Measurements from ENCODE around the gene CLRN2. TPM values are rescaled to one million over a fixed set of nuclear protein-coding genes. Genes with fewer than 3 reads are reported as not detected.

The CLRN2 gene
- total RNA-seq, 1 experiment from 2014 or later = not detected

GRCh38 chr4:17482716-17483115 is 32.2 kb upstream of the CLRN2 start:
- Histone ChIP-seq H3K9ac (ENCODE audit: low read length) (no peak overlapping the region), H3K27ac (ENCODE audit: low read length) (no peak overlapping the region), H3K27me3 (ENCODE audit: low read length) (no peaks in the 10 kb centered on the region), H3K4me1 (ENCODE audit: insufficient read depth, low read length) (no peaks in the 10 kb centered on the region), H3K79me2 (ENCODE audit: low read length) (no peaks in the 10 kb centered on the region), H3K9me3 (ENCODE audit: low read length) (no peaks in the 10 kb centered on the region), H3K4me3 (ENCODE audit: low read length) (no peak overlapping the region), H4K20me1 (ENCODE audit: low read length) (no peaks in the 10 kb centered on the region), H3K9me2 (replicated peaks; ENCODE audit: low read length) (no peaks in the 10 kb centered on the region), H3K4me2 (ENCODE audit: low read length) (no peak overlapping the region), H3F3A (ENCODE audit: low read length, unreplicated experiment) (no peaks in the 10 kb centered on the region), H3K36me3 (ENCODE audit: low read depth, low read length) (peaks cover 6% of the 10 kb centered on the region), H2AFZ (ENCODE audit: low read length) (no peak overlapping the region)
- BruUV-seq (replicated peaks) = no TSS peak
- TF ChIP-seq, protein P1, sequence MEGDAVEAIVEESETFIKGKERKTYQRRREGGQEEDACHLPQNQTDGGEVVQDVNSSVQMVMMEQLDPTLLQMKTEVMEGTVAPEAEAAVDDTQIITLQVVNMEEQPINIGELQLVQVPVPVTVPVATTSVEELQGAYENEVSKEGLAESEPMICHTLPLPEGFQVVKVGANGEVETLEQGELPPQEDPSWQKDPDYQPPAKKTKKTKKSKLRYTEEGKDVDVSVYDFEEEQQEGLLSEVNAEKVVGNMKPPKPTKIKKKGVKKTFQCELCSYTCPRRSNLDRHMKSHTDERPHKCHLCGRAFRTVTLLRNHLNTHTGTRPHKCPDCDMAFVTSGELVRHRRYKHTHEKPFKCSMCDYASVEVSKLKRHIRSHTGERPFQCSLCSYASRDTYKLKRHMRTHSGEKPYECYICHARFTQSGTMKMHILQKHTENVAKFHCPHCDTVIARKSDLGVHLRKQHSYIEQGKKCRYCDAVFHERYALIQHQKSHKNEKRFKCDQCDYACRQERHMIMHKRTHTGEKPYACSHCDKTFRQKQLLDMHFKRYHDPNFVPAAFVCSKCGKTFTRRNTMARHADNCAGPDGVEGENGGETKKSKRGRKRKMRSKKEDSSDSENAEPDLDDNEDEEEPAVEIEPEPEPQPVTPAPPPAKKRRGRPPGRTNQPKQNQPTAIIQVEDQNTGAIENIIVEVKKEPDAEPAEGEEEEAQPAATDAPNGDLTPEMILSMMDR (conservative IDR thresholded peaks at IDR 0.05; ENCODE audit: low read depth, low read length) = no peak
- no peak for ATAC-seq
- ChIA-PET POLR2A (ENCODE audit: unreplicated experiment) (no interaction called here), CTCF (no interaction called here)
- intact Hi-C loops (cut with micrococcal nuclease) = no loop called here
- DNase-seq = no peak

GRCh38 chr4:17489123-17489522 is 25.8 kb upstream of the CLRN2 start:
- Histone ChIP-seq H2AFZ (ENCODE audit: low read length) (no peak overlapping the region), H3K9me3 (ENCODE audit: low read length) (no peaks in the 10 kb centered on the region), H4K20me1 (ENCODE audit: low read length) (no peaks in the 10 kb centered on the region), H3K9ac (ENCODE audit: low read length) (no peak overlapping the region), H3K36me3 (ENCODE audit: low read depth, low read length) (peaks cover 6% of the 10 kb centered on the region), H3F3A (ENCODE audit: low read length, unreplicated experiment) (no peaks in the 10 kb centered on the region), H3K4me1 (ENCODE audit: insufficient read depth, low read length) (peaks cover 5% of the 10 kb centered on the region; the same call in 1 of the 2 replicates), H3K79me2 (ENCODE audit: low read length) (no peaks in the 10 kb centered on the region), H3K4me2 (ENCODE audit: low read length) (no peak overlapping the region), H3K27ac (ENCODE audit: low read length) (no peak overlapping the region), H3K9me2 (replicated peaks; ENCODE audit: low read length) (no peaks in the 10 kb centered on the region), H3K4me3 (ENCODE audit: low read length) (no peak overlapping the region), H3K27me3 (ENCODE audit: low read length) (no peaks in the 10 kb centered on the region)
- DNase-seq (no peak), ATAC-seq (no peak)
- intact Hi-C loops (cut with micrococcal nuclease) = no loop called here
- ChIA-PET POLR2A (ENCODE audit: unreplicated experiment) (no interaction called here), CTCF (no interaction called here)
- TF ChIP-seq, protein P1 (conservative IDR thresholded peaks at IDR 0.05; ENCODE audit: low read depth, low read length) = no peak
- no peak for TF ChIP-seq EZH2phosphoT487 (IDR thresholded peaks at IDR 0.05; ENCODE audit: borderline replicate concordance, low read length)
- no peak for TF ChIP-seq EZH2 (IDR thresholded peaks at IDR 0.05; ENCODE audit: low read length, unreplicated experiment)
- no TSS peak for BruUV-seq (replicated peaks)

DNA sequence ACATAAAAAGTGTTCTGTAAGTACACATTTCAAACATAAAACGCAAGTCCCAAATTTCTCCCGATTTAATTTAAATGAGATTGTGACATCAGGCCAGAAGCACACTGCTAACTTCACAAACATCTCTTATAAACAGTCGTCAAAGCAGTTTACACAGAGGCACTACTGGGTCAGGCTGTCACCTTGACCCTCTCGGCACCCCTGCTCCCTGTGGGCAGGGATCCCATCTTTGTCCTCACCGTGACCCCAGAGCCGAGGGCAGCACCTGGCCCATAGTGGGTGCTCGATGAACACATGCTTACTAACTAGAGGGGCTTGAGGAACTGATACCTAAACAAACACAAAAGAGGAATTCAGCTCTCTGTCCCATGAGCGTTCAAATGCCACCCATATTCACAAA is 25.2 kb upstream of the CLRN2 start:
- H3F3A ChIP-seq (ENCODE audit: low read length, unreplicated experiment) = no peaks in the 10 kb centered on the region
- no peak overlapping the region for H3K4me2 ChIP-seq (ENCODE audit: low read length)
- H3K9me3 ChIP-seq (ENCODE audit: low read length) = no peaks in the 10 kb centered on the region
- ChIA-PET POLR2A (ENCODE audit: unreplicated experiment) (no interaction called here), CTCF (no interaction called here)
- no peaks in the 10 kb centered on the region for H4K20me1 ChIP-seq (ENCODE audit: low read length)
- ATAC-seq (no peak), DNase-seq (no peak)
- H3K27me3 ChIP-seq (ENCODE audit: low read length) = no peaks in the 10 kb centered on the region
- intact Hi-C loops (cut with micrococcal nuclease) = no loop called here
- no peak overlapping the region for H3K27ac ChIP-seq (ENCODE audit: low read length)
- H3K4me1 ChIP-seq (ENCODE audit: insufficient read depth, low read length) = peaks cover 11% of the 10 kb centered on the region; the same call in 1 of the 2 replicates
- H3K4me3 ChIP-seq (ENCODE audit: low read length) = no peak overlapping the region
- no peak overlapping the region for H3K9ac ChIP-seq (ENCODE audit: low read length)
- peaks cover 6% of the 10 kb centered on the region for H3K36me3 ChIP-seq (ENCODE audit: low read depth, low read length)
- no TSS peak for BruUV-seq (replicated peaks)
- no peak for TF ChIP-seq EZH2 (IDR thresholded peaks at IDR 0.05; ENCODE audit: low read length, unreplicated experiment)
- no peak for TF ChIP-seq EZH2phosphoT487 (IDR thresholded peaks at IDR 0.05; ENCODE audit: borderline replicate concordance, low read length)
- TF ChIP-seq, protein P1 (conservative IDR thresholded peaks at IDR 0.05; ENCODE audit: low read depth, low read length) = no peak
- no peaks in the 10 kb centered on the region for H3K9me2 ChIP-seq (replicated peaks; ENCODE audit: low read length)
- no peak overlapping the region for H2AFZ ChIP-seq (ENCODE audit: low read length)
- H3K79me2 ChIP-seq (ENCODE audit: low read length) = no peaks in the 10 kb centered on the region
